ENCODE results near the gene P2RY13. TPM values are rescaled to one million over a fixed set of nuclear protein-coding genes. Genes with fewer than 3 reads are reported as not detected.

Gene P2RY13
- total RNA-seq, 2 donors from 2014 or later, result not detected

GRCh38 chr3:151301787-151302186 lies 27.6 kb downstream of the P2RY13 start:
- Histone ChIP-seq H3K4me1 (ENCODE audit: control insufficient read depth, insufficient read depth, low read length) (peaks cover 10% of the 10 kb centered on the region), H3K27ac (ENCODE audit: low read depth, low read length) (no peak overlapping the region), H3K36me3 (ENCODE audit: control insufficient read depth, insufficient read depth, low read length) (no peaks in the 10 kb centered on the region), H3K4me3 (ENCODE audit: low read length) (no peak overlapping the region), H3K27me3 (ENCODE audit: control insufficient read depth, insufficient read depth, low read length, poor library complexity, severe bottlenecking) (no peaks in the 10 kb centered on the region), H3K9me3 (ENCODE audit: control insufficient read depth, low read length) (no peaks in the 10 kb centered on the region), H3K9ac (ENCODE audit: extremely low read depth, low read length, poor library complexity, severe bottlenecking) (no peak overlapping the region)
- Mint-ChIP-seq H3K4me1 (peaks cover 26% of the 10 kb centered on the region), H3K4me3 (no peak overlapping the region), H3K9me3 (no peaks in the 10 kb centered on the region), H3K27ac (no peak overlapping the region), H3K27me3 (ENCODE audit: insufficient read depth) (no peaks in the 10 kb centered on the region), H3K36me3 (ENCODE audit: low read depth) (no peaks in the 10 kb centered on the region)
- no peak for DNase-seq
- WGBS, 2 experiments (ENCODE audit: insufficient coverage in 1 of 2, insufficient read length in 1 of 2), result 91 to 100% methylated on average over 2 to 3 of the region's 3 CpGs
- no peak for TF ChIP-seq CTCF (conservative IDR thresholded peaks at IDR 0.05)

GRCh38 chr3:151300539-151300938 lies 28.8 kb downstream of the P2RY13 start:
- Mint-ChIP-seq H3K4me3 (no peak overlapping the region), H3K36me3 (ENCODE audit: low read depth) (no peaks in the 10 kb centered on the region), H3K27me3 (ENCODE audit: insufficient read depth) (no peaks in the 10 kb centered on the region), H3K27ac (no peak overlapping the region), H3K4me1 (peaks cover 17% of the 10 kb centered on the region), H3K9me3 (no peaks in the 10 kb centered on the region)
- 89% methylated on average over 1 of the region's 1 CpG; no CpG with 5 or more reads in 1 of the 2 experiments for WGBS, 2 experiments (ENCODE audit: insufficient coverage in 1 of 2, insufficient read length in 1 of 2)
- Histone ChIP-seq H3K27ac (ENCODE audit: low read depth, low read length) (no peak overlapping the region), H3K4me3 (ENCODE audit: low read length) (no peak overlapping the region), H3K9me3 (ENCODE audit: control insufficient read depth, low read length) (no peaks in the 10 kb centered on the region), H3K36me3 (ENCODE audit: control insufficient read depth, insufficient read depth, low read length) (no peaks in the 10 kb centered on the region), H3K4me1 (ENCODE audit: control insufficient read depth, insufficient read depth, low read length) (peaks cover 3% of the 10 kb centered on the region), H3K27me3 (ENCODE audit: control insufficient read depth, insufficient read depth, low read length, poor library complexity, severe bottlenecking) (no peaks in the 10 kb centered on the region), H3K9ac (ENCODE audit: extremely low read depth, low read length, poor library complexity, severe bottlenecking) (no peak overlapping the region)
- DNase-seq, result no peak
- TF ChIP-seq CTCF (conservative IDR thresholded peaks at IDR 0.05), result no peak

GRCh38 chr3:151299006-151299405 lies 30.3 kb downstream of the P2RY13 start:
- Mint-ChIP-seq H3K4me1 (peaks cover 15% of the 10 kb centered on the region), H3K4me3 (no peak overlapping the region), H3K27ac (no peak overlapping the region), H3K9me3 (no peaks in the 10 kb centered on the region), H3K36me3 (ENCODE audit: low read depth) (no peaks in the 10 kb centered on the region), H3K27me3 (ENCODE audit: insufficient read depth) (no peaks in the 10 kb centered on the region)
- no peak for TF ChIP-seq CTCF (conservative IDR thresholded peaks at IDR 0.05)
- Histone ChIP-seq H3K27me3 (ENCODE audit: control insufficient read depth, insufficient read depth, low read length, poor library complexity, severe bottlenecking) (no peaks in the 10 kb centered on the region), H3K4me1 (ENCODE audit: control insufficient read depth, insufficient read depth, low read length) (no peaks in the 10 kb centered on the region), H3K9me3 (ENCODE audit: control insufficient read depth, low read length) (no peaks in the 10 kb centered on the region), H3K9ac (ENCODE audit: extremely low read depth, low read length, poor library complexity, severe bottlenecking) (no peak overlapping the region), H3K27ac (ENCODE audit: low read depth, low read length) (no peak overlapping the region), H3K4me3 (ENCODE audit: low read length) (no peak overlapping the region), H3K36me3 (ENCODE audit: control insufficient read depth, insufficient read depth, low read length) (no peaks in the 10 kb centered on the region)
- no peak for DNase-seq
- WGBS, 2 experiments (ENCODE audit: insufficient coverage in 1 of 2, insufficient read length in 1 of 2), result 86 to 96% methylated on average over 1 to 2 of the region's 2 CpGs

Data from endodermal cell (in vitro differentiated cells).